NCI-H69 (cell line): ENCODE data around the gene PCDHB9.
"Not testable (repeated sequence)": the region's sequence is repeated elsewhere in the genome, so short reads cannot be mapped to it uniquely, and the experiment has no call there.

Source experiments
- DNase-seq: peaks from one replicate; lab custom pipeline; 2025; lab: John Stamatoyannopoulos, UW

Gene PCDHB9

GRCh38 chr5:141186897-141187512, at the start of gene PCDHB9:
Gene PCDHB9, plus strand, starts transcription at chr5:141187161. Its CDS starts 158 bp downstream, at chr5:141187319.
- peak; percentile 80 for DNase-seq

DNA sequence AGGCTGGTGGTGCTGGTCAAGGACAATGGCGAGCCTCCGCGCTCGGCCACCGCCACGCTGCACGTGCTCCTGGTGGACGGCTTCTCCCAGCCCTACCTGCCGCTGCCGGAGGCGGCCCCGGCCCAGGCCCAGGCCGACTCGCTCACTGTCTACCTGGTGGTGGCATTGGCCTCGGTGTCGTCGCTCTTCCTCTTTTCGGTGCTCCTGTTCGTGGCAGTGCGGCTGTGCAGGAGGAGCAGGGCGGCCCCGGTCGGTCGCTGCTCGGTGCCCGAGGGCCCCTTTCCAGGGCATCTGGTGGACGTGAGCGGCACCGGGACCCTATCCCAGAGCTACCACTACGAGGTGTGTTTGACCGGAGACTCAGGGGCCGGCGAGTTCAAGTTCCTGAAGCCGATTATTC, 49.6 kb upstream of the PCDHB9 start:
- not testable (repeated sequence) for DNase-seq

DNA sequence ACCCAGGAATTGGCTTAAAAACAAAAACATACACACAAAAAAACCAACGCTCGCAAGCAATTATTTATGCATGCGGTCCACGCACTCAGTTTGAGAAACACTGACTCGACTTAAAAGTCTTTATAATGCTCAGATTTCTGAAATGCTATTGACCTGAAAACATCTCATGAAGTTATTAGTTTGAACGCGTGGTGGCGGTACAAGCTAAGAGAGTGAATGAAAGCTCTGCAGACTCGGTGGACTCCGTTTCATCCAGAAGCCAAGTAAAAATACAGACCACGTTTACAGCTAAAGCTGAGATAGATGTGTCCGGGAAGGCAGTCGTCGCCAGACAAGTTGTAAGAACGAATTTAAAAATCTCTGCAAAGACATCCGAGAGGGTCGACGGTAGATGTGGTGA, 37.1 kb upstream of the PCDHB9 start, which contains the start of gene PCDHB6:
TSS of gene PCDHB6 (plus strand) at position 246 of the 400 bp plus-strand sequence. CDS start 201 bp downstream, outside the sequence.
- peak; percentile 29 for DNase-seq

DNA sequence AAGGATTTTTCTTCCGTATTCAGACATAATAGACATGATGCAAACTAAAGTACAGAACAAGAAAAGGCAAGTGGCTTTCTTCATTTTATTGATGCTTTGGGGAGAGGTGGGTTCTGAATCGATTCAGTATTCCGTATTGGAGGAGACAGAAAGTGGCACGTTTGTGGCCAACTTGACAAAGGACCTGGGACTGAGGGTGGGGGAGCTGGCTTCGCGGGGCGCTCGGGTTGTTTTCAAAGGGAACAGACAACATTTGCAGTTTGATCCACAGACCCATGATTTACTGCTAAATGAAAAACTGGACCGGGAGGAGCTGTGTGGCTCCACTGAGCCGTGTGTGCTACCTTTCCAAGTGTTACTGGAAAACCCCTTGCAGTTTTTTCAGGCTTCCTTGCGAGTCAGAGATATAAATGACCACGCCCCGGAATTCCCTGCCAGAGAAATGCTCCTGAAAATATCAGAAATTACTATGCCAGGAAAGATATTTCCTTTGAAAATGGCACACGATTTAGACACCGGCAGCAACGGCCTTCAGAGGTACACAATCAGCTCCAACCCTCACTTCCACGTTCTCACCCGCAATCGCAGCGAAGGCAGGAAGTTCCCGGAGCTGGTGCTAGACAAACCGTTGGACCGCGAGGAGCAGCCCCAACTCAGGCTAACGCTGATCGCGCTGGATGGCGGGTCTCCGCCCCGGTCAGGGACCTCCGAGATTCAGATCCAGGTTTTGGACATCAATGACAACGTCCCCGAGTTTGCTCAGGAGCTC, 36.6 kb upstream of the PCDHB9 start:
- no peak for DNase-seq

DNA sequence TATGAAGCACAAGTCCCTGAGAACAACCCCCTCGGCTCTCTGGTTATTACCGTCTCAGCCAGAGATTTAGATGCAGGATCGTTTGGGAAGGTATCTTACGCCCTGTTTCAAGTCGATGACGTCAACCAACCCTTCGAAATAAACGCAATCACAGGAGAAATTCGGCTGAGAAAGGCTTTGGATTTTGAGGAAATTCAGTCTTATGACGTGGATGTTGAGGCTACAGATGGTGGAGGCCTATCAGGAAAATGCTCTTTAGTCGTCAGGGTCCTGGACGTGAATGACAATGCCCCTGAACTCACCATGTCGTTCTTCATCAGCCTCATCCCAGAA, 36.0 kb upstream of the PCDHB9 start:
- DNase-seq = no peak

GRCh38 chr5:141151632-141152031, 35.3 kb upstream of the PCDHB9 start:
- not testable (repeated sequence) for DNase-seq

DNA sequence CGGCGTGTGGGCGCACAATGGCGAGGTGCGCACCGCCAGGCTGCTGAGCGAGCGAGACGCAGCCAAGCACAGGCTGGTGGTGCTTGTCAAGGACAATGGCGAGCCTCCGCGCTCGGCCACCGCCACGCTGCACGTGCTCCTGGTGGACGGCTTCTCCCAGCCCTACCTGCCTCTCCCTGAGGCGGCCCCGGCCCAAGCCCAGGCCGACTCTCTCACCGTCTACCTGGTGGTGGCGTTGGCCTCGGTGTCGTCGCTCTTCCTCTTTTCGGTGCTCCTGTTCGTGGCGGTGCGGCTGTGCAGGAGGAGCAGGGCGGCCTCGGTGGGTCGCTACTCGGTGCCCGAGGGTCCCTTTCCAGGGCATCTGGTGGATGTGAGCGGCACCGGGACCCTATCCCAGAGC, 34.9 kb upstream of the PCDHB9 start:
- DNase-seq = not testable (repeated sequence)

DNA sequence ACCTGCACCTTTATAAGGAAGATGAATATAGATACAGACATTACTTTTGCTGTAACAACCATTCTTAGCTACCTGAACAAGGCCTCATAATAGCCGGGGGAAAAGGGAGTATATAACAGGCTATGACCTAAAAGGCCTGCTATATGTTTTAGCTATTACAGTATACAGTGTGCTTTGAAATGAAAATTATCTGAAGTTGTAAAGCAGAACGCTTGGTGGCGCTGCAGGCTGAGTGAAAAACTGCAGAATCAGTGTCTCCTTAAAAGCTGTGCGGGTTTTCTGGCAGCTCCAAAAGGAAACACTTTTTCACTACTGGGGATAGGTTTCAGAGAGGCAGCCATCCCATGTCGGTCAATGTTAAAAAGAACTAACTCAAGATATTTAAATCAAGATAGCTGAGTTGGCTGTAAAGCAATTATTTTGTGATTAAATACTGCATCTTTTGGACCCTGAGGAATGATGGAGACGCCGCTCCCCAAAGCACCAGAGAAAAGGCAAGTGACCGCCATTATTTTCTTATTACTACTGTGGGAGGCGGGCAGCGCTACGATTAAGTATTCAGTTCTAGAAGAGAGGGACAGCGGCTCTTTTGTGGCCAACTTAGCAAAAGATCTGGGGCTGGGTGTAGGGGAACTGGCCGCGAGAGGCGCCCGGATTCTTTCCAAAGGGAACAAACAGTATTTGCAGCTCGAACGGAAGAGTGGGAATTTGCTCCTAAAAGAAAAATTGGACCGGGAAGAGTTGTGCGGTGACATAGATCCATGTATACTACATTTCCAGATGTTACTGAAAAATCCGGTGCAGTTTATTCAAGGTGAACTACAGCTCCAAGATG, 31.2 kb upstream of the PCDHB9 start:
- peak; percentile 63 for DNase-seq

- DNase-seq = not testable (repeated sequence)
Observed at GRCh38 chr5:141157356-141157755, 29.6 kb upstream of the PCDHB9 start.

DNA sequence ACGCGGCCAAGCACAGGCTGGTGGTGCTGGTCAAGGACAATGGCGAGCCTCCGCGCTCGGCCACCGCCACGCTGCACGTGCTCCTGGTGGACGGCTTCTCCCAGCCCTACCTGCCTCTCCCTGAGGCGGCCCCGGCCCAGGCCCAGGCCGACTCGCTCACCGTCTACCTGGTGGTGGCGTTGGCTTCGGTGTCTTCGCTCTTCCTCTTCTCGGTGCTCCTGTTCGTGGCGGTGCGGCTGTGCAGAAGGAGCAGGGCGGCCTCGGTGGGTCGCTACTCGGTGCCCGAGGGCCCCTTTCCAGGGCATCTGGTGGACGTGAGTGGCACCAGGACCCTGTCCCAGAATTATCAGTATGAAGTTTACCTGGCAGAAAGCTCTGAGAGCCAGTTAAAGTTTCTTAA, 29.1 kb upstream of the PCDHB9 start:
- not testable (repeated sequence) for DNase-seq

DNA sequence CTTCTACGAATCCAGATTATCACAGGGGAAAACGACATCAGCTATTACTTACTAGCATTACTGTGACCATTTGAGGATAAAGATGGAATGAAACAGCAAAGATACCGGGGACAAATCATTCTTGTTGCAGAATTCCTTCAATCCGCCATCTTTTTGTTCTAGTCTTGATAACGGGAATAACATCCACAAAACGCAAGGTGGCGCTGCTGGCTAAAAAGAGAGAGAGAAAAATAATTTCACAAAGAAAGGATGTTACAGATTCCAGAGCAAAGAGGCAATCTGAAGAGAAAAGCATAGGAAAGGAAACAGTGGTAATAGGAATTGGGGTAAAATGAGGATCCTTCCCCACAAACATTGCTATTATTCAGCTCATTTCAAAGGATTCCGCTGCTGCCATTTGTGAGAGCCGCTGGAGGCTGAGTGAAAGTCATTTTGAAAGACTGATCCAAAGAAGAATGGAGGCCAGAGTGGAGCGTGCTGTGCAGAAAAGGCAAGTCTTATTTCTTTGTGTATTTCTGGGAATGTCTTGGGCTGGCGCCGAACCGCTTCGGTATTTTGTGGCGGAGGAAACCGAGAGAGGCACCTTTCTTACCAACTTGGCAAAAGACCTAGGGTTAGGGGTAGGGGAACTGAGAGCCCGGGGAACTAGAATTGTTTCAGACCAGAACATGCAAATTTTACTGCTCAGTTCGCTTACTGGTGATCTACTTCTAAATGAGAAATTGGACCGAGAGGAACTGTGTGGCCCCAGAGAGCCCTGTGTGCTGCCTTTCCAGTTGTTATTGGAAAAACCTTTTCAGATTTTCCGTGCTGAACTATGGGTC, 14.4 kb upstream of the PCDHB9 start, which contains the start of gene PCDHB7:
TSS of gene PCDHB7 (plus strand) at position 264 of the 824 bp plus-strand sequence. CDS start at position 456, 192 bp downstream.
- peak; percentile 68 for DNase-seq

DNA sequence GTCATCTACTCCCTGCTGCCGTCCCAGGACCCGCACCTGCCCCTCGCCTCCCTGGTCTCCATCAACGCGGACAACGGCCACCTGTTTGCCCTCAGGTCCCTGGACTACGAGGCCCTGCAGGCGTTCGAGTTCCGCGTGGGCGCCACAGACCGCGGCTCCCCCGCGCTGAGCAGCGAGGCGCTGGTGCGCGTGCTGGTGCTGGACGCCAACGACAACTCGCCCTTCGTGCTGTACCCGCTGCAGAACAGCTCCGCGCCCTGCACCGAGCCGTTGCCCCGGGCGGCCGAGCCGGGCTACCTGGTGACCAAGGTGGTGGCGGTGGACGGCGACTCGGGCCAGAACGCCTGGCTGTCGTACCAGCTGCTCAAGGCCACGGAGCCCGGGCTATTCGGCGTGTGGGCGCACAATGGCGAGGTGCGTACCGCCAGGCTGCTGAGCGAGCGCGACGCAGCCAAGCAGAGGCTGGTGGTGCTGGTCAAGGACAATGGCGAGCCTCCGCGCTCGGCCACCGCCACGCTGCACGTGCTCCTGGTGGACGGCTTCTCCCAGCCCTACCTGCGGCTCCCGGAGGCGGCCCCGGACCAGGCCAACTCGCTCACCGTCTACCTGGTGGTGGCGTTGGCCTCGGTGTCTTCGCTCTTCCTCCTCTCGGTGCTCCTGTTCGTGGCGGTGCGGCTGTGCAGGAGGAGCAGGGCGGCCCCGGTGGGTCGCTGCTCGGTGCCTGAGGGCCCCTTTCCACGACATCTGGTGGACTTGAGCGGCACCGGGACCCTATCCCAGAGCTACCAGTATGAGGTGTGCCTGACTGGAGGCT, 12.5 kb upstream of the PCDHB9 start:
- DNase-seq = not testable (repeated sequence)

DNA sequence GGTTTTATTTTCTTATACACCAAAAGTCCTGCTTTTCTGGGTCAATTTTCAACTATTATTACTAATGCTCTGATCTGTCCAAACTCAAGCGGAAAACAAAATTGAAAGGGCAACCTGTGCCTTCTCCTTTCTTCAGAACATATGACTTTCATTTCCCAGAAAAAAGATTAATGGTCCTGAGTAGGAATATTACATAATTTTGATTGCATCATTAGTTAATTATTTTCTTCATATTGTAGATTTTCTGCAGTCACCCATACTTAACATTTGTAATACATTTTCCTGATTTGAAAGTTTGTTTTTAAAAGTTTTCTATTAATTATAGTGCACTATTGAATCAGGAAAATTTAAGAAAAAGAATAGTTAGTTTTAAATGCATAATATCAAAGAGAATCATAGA, 11.0 kb upstream of the PCDHB9 start:
- no peak for DNase-seq

DNA sequence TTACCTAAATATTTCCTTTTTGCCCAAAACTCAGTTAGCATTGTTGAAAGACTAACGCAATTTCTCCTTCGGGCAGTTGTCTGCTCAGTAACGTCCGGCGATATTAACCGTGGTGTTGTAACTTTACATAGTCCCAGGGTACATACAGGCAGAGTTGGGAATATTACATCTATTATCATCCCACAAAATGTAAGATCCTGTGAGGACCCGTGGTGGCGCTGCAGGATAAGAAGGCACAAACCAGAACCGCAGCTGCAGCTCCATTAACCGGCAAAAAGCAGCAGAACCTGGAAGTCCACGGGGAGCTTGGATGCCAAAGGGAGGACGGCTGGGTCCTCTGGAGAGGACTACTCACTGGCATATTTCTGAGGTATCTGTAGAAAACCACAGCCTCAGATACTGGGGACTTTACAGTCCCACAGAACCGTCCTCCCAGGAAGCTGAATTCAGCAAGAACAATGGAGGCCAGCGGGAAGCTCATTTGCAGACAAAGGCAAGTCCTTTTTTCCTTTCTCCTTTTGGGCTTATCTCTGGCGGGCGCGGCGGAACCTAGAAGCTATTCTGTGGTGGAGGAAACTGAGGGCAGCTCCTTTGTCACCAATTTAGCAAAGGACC, 9.3 kb upstream of the PCDHB9 start, which contains the start of gene PCDHB8:
TSS of gene PCDHB8 (plus strand) at position 214 of the 615 bp plus-strand sequence. CDS start at position 459, 245 bp downstream.
- peak; percentile 69 for DNase-seq

GRCh38 chr5:141179371-141179770, 7.6 kb upstream of the PCDHB9 start:
- DNase-seq = not testable (repeated sequence)

GRCh38 chr5:141179876-141180275, 7.1 kb upstream of the PCDHB9 start:
- not testable (repeated sequence) for DNase-seq

GRCh38 chr5:141180313-141180712, 6.6 kb upstream of the PCDHB9 start:
- DNase-seq = no peak

DNA sequence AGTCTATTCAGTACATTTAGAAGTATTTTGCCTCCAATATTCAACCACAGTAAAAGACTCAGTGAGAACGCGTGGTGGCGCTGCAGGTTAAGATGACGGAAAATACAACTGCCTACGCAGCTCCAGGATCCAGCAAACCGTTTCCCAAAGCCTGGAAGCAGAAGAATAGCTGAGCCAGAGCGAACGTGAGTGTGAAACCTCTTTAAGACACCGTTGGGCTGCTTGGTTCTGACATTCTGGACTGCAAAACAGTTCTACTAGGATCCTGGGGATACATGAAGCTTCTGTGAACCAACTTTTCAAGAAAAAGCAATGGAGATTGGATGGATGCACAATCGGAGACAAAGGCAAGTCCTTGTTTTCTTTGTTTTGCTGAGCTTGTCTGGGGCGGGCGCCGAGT, 4.7 kb upstream of the PCDHB9 start, which contains the start of gene PCDHB16:
TSS of gene PCDHB16 (plus strand) at position 140 of the 400 bp plus-strand sequence. CDS start at position 313, 173 bp downstream.
- DNase-seq = peak; percentile 35

- DNase-seq = not testable (repeated sequence)
Observed at GRCh38 chr5:141184117-141184855, 2.7 kb upstream of the PCDHB9 start.
